H9 (cell line): ENCODE measurements around the gene TAF4B. TPM values are rescaled to one million over a fixed set of nuclear protein-coding genes. Genes with fewer than 3 reads are reported as not detected.

Experiments
- DNase-seq: peaks from one replicate; pipeline ENCODE4 v3.0.0-alpha.2; 2017
- H2AFZ ChIP-seq: one replicate; pipeline ENCODE4 v1.6.1; 2013; ENCODE audit warnings: mild to moderate bottlenecking, low read length, control low read depth, moderate library complexity
- H2AK5ac ChIP-seq: 2 replicates; pipeline ENCODE4 v1.6.1; 2013; ENCODE audit warnings: low read length, control low read depth, mixed read lengths; ENCODE audit not compliant: insufficient read length
- H2BK120ac ChIP-seq: one replicate; pipeline ENCODE4 v1.6.1; 2013; ENCODE audit warnings: low read depth, mild to moderate bottlenecking, low read length, control low read depth, inconsistent platforms; ENCODE audit not compliant: poor library complexity, severe bottlenecking
- H2BK12ac ChIP-seq: 2 replicates; pipeline ENCODE4 v1.6.1; 2013; ENCODE audit warnings: low read length, control low read depth, mixed read lengths, low read depth; ENCODE audit not compliant: insufficient read length
- H2BK15ac ChIP-seq: 2 replicates; pipeline ENCODE4 v1.6.1; 2013; ENCODE audit warnings: low read depth, low read length, control low read depth
- H2BK20ac ChIP-seq: one replicate; pipeline ENCODE4 v1.6.1; 2013; ENCODE audit warnings: low read depth, mild to moderate bottlenecking, low read length, control low read depth, inconsistent platforms; ENCODE audit not compliant: poor library complexity, severe bottlenecking
- H2BK5ac ChIP-seq: 2 replicates; pipeline ENCODE4 v1.6.1; 2013; ENCODE audit warnings: low read length, control low read depth, mixed read lengths; ENCODE audit not compliant: insufficient read length
- H3K14ac ChIP-seq: 2 replicates; pipeline ENCODE4 v1.6.1; 2013; ENCODE audit warnings: low read length, control low read depth; ENCODE audit not compliant: insufficient read depth
- H3K18ac ChIP-seq: 2 replicates; pipeline ENCODE4 v1.6.1; 2013; ENCODE audit warnings: low read depth, mild to moderate bottlenecking, mixed read lengths, low read length, control low read depth; ENCODE audit not compliant: insufficient read length
- H3K23ac ChIP-seq: 2 replicates; pipeline ENCODE4 v1.6.1; 2013; ENCODE audit warnings: low read length, control low read depth, mixed read lengths, low read depth; ENCODE audit not compliant: insufficient read length
- H3K23me2 ChIP-seq: 2 replicates; pipeline ENCODE4 v1.6.1; 2013; ENCODE audit warnings: low read depth, mild to moderate bottlenecking, mixed read lengths, low read length, control low read depth; ENCODE audit not compliant: insufficient read length, poor library complexity, severe bottlenecking
- H3K27ac ChIP-seq: 2 replicates; pipeline ENCODE4 v1.5.1; 2013; ENCODE audit warnings: low read length, control low read depth, mixed read lengths, low read depth; ENCODE audit not compliant: insufficient read length
- H3K27me3 ChIP-seq: 2 replicates; pipeline ENCODE4 v1.6.1; 2013; ENCODE audit warnings: low read length, control low read depth, inconsistent platforms; ENCODE audit not compliant: insufficient read depth
- H3K4ac ChIP-seq: 2 replicates; pipeline ENCODE4 v1.6.1; 2013; ENCODE audit warnings: low read depth, mild to moderate bottlenecking, control low read depth, inconsistent platforms, low read length, moderate library complexity
- H3K4me1 ChIP-seq: 2 replicates; pipeline ENCODE4 v1.6.1; 2013; ENCODE audit warnings: low read length, control low read depth, inconsistent platforms; ENCODE audit not compliant: insufficient read depth
- H3K4me2 ChIP-seq: 2 replicates; pipeline ENCODE4 v1.6.1; 2013; ENCODE audit warnings: low read length, control low read depth, mixed read lengths; ENCODE audit not compliant: insufficient read length, insufficient read depth
- H3K56ac ChIP-seq: 2 replicates; pipeline ENCODE4 v1.6.1; 2013; ENCODE audit warnings: low read depth, mild to moderate bottlenecking, mixed read lengths, low read length, control low read depth; ENCODE audit not compliant: insufficient read length
- H3K79me1 ChIP-seq: 2 replicates; pipeline ENCODE4 v1.6.1; 2013; ENCODE audit warnings: low read depth, mild to moderate bottlenecking, moderate library complexity, low read length, control low read depth, inconsistent platforms; ENCODE audit not compliant: insufficient read depth, poor library complexity, severe bottlenecking
- H3K79me2 ChIP-seq: 2 replicates; pipeline ENCODE4 v1.6.1; 2013; ENCODE audit warnings: low read length, control low read depth, inconsistent platforms; ENCODE audit not compliant: insufficient read depth
- H3K9ac ChIP-seq: 2 replicates; pipeline ENCODE4 v1.6.1; 2013; ENCODE audit warnings: low read length, control low read depth, mixed read lengths; ENCODE audit not compliant: insufficient read length; ENCODE audit errors: extremely low read depth
- H3K9me3 ChIP-seq: one replicate; pipeline ENCODE4 v1.6.1; 2013; ENCODE audit warnings: low read depth, low read length, inconsistent platforms; ENCODE audit not compliant: control insufficient read depth
- H3T11ph ChIP-seq: one replicate; pipeline ENCODE4 v1.6.1; 2013; ENCODE audit warnings: mild to moderate bottlenecking, low read length, control low read depth, inconsistent platforms
- H4K20me1 ChIP-seq: one replicate; pipeline ENCODE4 v1.6.1; 2013; ENCODE audit not compliant: control insufficient read depth, insufficient read length, insufficient read depth
- H4K5ac ChIP-seq: 2 replicates; pipeline ENCODE4 v1.6.1; 2013; ENCODE audit warnings: low read depth, mild to moderate bottlenecking, mixed read lengths, low read length, control low read depth; ENCODE audit not compliant: insufficient read length
- H4K8ac ChIP-seq: replicated peaks from 2 replicates; pipeline ENCODE4 v1.6.1; 2013; ENCODE audit warnings: low read length, control low read depth, mixed read lengths, low read depth; ENCODE audit not compliant: insufficient read length
- H4K91ac ChIP-seq: 2 replicates; pipeline ENCODE4 v1.6.1; 2013; ENCODE audit warnings: low read depth, mild to moderate bottlenecking, moderate library complexity, mixed read lengths, low read length, control low read depth; ENCODE audit not compliant: insufficient read length
- H3K27ac Mint-ChIP-seq, 3 experiments: 2 replicates in 2 of 3; 3 replicates in 1 of 3; pipeline ENCODE4 v1.8.0; 2020 to 2021; ENCODE audit warnings: mixed read lengths in 3 of 3, mild to moderate bottlenecking in 1 of 3, moderate library complexity in 1 of 3
- H3K27me3 Mint-ChIP-seq: 2 replicates; pipeline ENCODE4 v1.8.0; 2021; ENCODE audit warnings: low read depth, mild to moderate bottlenecking, moderate library complexity, mixed read lengths
- H3K36me3 Mint-ChIP-seq, 3 experiments: 2 replicates in 2 of 3; 3 replicates in 1 of 3; pipeline ENCODE4 v1.8.0; 2020 to 2021; ENCODE audit warnings: low read depth in 3 of 3, mixed read lengths in 3 of 3; ENCODE audit not compliant: insufficient read depth in 1 of 3
- H3K4me1 Mint-ChIP-seq, 2 experiments: 2 replicates each; pipeline ENCODE4 v1.8.0; 2020; ENCODE audit warnings: mixed read lengths in 2 of 2
- H3K4me3 Mint-ChIP-seq, 2 experiments: 2 replicates in 1 of 2; 3 replicates in 1 of 2; pipeline ENCODE4 v1.8.0; 2020 to 2021; ENCODE audit warnings: mild to moderate bottlenecking in 2 of 2, mixed read lengths in 2 of 2, moderate library complexity in 1 of 2
- H3K9me3 Mint-ChIP-seq, 2 experiments: 2 replicates in 1 of 2; 3 replicates in 1 of 2; pipeline ENCODE4 v1.8.0; 2020; ENCODE audit warnings: mild to moderate bottlenecking in 2 of 2, mixed read lengths in 2 of 2, moderate library complexity in 1 of 2
- CTCF ChIP-seq: fragments of 200-600 bp; sonication (generic); conservative IDR thresholded peaks from 3 replicates; pipeline ENCODE4 v1.8.0; 2021; ENCODE audit warnings: antibody characterized with exemption, mild to moderate bottlenecking
- WGBS: extraction: QIAGEN DNeasy Blood & Tissue Kit; methylation state at CpG from one replicate; pipeline ENCODE4 v1.1.7; 2013; ENCODE audit warnings: missing lambda C conversion rate, low lambda C conversion rate, mixed read lengths; ENCODE audit not compliant: insufficient read length; ENCODE audit errors: extremely low coverage; 5-methylcytosine and 5-hydroxymethylcytosine counted together
- total RNA-seq: library from RNA; stranded (reverse); gene quantifications from 2 replicates; pipeline ENCODE4 v1.2.1, GENCODE V29; 2021

The TAF4B gene
- total RNA-seq, 1 experiment from 2014 or later: 19.8 TPM

- Histone ChIP-seq H3K9me3 (no peaks in the 10 kb centered on the region), H2BK20ac (no peak overlapping the region), H2BK120ac (no peak overlapping the region), H3K9ac (no peak overlapping the region), H4K5ac (no peak overlapping the region), H2BK5ac (no peak overlapping the region), H3K4me1 (no peaks in the 10 kb centered on the region), H3K56ac (no peak overlapping the region), H2BK15ac (no peak overlapping the region), H2AK5ac (no peak overlapping the region), H3K4me2 (no peak overlapping the region), H4K20me1 (no peaks in the 10 kb centered on the region), H3K4ac (no peak overlapping the region), H2BK12ac (no peak overlapping the region), H3K79me1 (no peaks in the 10 kb centered on the region), H3K18ac (no peak overlapping the region), H4K8ac (no peak overlapping the region), H3K27ac (no peak overlapping the region), H3K14ac (no peak overlapping the region), H3T11ph (no peak overlapping the region), H4K91ac (no peak overlapping the region), H3K79me2 (no peaks in the 10 kb centered on the region), H2AFZ (no peak overlapping the region), H3K23me2 (no peaks in the 10 kb centered on the region), H3K27me3 (no peaks in the 10 kb centered on the region), H3K23ac (no peak overlapping the region)
- Mint-ChIP-seq H3K4me3 (no peak overlapping the region), H3K27ac (no peak overlapping the region), H3K27me3 (peaks cover 5% of the 10 kb centered on the region), H3K9me3 (peaks cover 0 to 4% of the 10 kb centered on the region in 2 experiments; a peak in 2 of 5 replicates), H3K36me3 (peaks cover 0 to 3% (median 2%) of the 10 kb centered on the region in 3 experiments; a peak in 2 of 7 replicates), H3K4me1 (peaks cover 11 to 13% of the 10 kb centered on the region in 2 experiments)
- no CpG with 5 or more reads among the region's 5 CpGs for WGBS
- no peak for TF ChIP-seq CTCF
- DNase-seq: no peak
These were observed 212.7 kb downstream of the TAF4B start for GRCh38 chr18:26438980-26439379.
